ENCODE measurements around the gene PTPRD. TPM values are rescaled to one million over a fixed set of nuclear protein-coding genes. Genes with fewer than 3 reads are reported as not detected.

Gene PTPRD
- total RNA-seq, 1 experiment from 2014 or later, result not detected

DNA sequence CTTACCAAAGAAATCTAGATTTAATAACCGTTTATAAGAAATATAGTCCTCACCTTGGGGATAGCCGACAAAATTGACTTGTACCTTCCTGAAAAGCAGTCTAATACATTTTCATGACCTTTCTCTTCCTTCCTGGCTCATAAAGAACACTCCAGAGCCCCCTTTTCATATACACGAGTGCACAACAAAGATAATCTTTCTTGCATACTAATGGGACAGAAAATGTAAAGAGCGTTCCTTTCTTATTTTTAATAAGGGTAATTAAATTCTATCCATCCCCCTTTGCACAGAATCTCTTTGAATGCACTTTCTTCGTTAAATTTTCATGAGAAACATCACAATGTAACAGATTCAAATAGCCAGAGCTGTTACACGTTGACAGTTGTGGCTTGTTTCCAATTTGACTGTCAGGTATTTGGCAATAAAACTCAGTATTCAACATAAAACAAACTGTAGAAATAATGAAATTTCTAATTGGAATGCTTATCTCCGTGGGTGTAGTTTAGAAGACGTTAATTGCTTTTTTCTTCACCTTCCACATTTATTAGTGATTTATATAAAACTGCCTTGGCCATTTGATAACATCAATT is 2080.9 kb downstream of the PTPRD start:
- POLR2A ChIA-PET, result no interaction called here

DNA sequence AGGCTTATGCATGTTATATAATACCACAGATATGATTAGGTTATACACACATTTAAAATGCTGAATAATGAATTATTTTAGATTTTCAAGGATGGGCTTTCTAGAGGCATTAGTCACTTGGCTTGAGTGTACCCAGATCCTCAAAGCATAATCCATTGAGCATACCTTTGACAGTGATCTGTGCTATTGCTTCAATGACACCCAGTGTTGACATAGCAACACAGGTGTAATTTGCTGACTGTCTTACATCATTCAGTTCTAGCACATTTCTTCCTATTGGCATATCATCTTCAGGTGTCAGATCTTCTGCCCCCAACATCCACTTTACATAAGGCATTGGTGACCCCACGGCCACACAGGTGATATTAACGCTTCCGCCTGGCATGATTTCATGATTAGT is 2091.7 kb downstream of the PTPRD start:
- Histone ChIP-seq H3K4me3 (ENCODE audit: low read depth in 2 of 2, low read length in 2 of 2) (no peak overlapping the region), H3K27me3 (ENCODE audit: control insufficient read depth, insufficient read depth, low read length) (no peaks in the 10 kb centered on the region), H3K4me1 (ENCODE audit: control insufficient read depth, insufficient read depth, low read length) (no peaks in the 10 kb centered on the region), H3K36me3 (ENCODE audit: control insufficient read depth, insufficient read depth, low read length) (no peaks in the 10 kb centered on the region), H3K9me3 (ENCODE audit: control insufficient read depth, insufficient read depth, low read depth, low read length) (no peaks in the 10 kb centered on the region), H3K27ac (ENCODE audit: low read length) (no peak overlapping the region)
- no peak for DNase-seq (ENCODE audit: low read depth, low spot score)
- in situ Hi-C loops (cut with HindIII; ENCODE audit: low pct_unique_long_range_greater_than_20kb, low sequenced_read_pairs), result no loop called here
- no TSS peak for BruUV-seq (replicated peaks)
- ATAC-seq, result no peak
- ChIA-PET POLR2A (no interaction called here), CTCF (no interaction called here)
- TF ChIP-seq SIN3A (IDR thresholded peaks at IDR 0.05; ENCODE audit: borderline replicate concordance, insufficient read depth, low read depth, low read length), result no peak
- no peak for TF ChIP-seq POLR2AphosphoS5 (IDR thresholded peaks at IDR 0.05; ENCODE audit: low read depth, low read length)
- no peak for TF ChIP-seq TCF7L2 (IDR thresholded peaks at IDR 0.05; ENCODE audit: low read depth, low read length)
- TF ChIP-seq, protein P1, sequence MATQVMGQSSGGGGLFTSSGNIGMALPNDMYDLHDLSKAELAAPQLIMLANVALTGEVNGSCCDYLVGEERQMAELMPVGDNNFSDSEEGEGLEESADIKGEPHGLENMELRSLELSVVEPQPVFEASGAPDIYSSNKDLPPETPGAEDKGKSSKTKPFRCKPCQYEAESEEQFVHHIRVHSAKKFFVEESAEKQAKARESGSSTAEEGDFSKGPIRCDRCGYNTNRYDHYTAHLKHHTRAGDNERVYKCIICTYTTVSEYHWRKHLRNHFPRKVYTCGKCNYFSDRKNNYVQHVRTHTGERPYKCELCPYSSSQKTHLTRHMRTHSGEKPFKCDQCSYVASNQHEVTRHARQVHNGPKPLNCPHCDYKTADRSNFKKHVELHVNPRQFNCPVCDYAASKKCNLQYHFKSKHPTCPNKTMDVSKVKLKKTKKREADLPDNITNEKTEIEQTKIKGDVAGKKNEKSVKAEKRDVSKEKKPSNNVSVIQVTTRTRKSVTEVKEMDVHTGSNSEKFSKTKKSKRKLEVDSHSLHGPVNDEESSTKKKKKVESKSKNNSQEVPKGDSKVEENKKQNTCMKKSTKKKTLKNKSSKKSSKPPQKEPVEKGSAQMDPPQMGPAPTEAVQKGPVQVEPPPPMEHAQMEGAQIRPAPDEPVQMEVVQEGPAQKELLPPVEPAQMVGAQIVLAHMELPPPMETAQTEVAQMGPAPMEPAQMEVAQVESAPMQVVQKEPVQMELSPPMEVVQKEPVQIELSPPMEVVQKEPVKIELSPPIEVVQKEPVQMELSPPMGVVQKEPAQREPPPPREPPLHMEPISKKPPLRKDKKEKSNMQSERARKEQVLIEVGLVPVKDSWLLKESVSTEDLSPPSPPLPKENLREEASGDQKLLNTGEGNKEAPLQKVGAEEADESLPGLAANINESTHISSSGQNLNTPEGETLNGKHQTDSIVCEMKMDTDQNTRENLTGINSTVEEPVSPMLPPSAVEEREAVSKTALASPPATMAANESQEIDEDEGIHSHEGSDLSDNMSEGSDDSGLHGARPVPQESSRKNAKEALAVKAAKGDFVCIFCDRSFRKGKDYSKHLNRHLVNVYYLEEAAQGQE (IDR thresholded peaks at IDR 0.05; ENCODE audit: insufficient read depth in 1 of 2, low read depth in 2 of 2, low read length in 1 of 2), result no peak
- TF ChIP-seq, protein P2, sequence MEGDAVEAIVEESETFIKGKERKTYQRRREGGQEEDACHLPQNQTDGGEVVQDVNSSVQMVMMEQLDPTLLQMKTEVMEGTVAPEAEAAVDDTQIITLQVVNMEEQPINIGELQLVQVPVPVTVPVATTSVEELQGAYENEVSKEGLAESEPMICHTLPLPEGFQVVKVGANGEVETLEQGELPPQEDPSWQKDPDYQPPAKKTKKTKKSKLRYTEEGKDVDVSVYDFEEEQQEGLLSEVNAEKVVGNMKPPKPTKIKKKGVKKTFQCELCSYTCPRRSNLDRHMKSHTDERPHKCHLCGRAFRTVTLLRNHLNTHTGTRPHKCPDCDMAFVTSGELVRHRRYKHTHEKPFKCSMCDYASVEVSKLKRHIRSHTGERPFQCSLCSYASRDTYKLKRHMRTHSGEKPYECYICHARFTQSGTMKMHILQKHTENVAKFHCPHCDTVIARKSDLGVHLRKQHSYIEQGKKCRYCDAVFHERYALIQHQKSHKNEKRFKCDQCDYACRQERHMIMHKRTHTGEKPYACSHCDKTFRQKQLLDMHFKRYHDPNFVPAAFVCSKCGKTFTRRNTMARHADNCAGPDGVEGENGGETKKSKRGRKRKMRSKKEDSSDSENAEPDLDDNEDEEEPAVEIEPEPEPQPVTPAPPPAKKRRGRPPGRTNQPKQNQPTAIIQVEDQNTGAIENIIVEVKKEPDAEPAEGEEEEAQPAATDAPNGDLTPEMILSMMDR (IDR thresholded peaks at IDR 0.05), result no peak
- intact Hi-C loops (cut with micrococcal nuclease; ENCODE audit: unreplicated experiment), result no loop called here

More for the DNA sequence above, 2080.9 kb downstream of the PTPRD start:
- CTCF ChIA-PET, result no interaction called here
- H3K4me1 ChIP-seq (ENCODE audit: control insufficient read depth, insufficient read depth, low read length), result no peaks in the 10 kb centered on the region
- TF ChIP-seq, protein P1 (IDR thresholded peaks at IDR 0.05; ENCODE audit: insufficient read depth in 1 of 2, low read depth in 2 of 2, low read length in 1 of 2), result no peak
- no peak for TF ChIP-seq POLR2AphosphoS5 (IDR thresholded peaks at IDR 0.05; ENCODE audit: low read depth, low read length)
- no peak for TF ChIP-seq TCF7L2 (IDR thresholded peaks at IDR 0.05; ENCODE audit: low read depth, low read length)
- TF ChIP-seq, protein P2 (IDR thresholded peaks at IDR 0.05), result no peak
- no peak for TF ChIP-seq SIN3A (IDR thresholded peaks at IDR 0.05; ENCODE audit: borderline replicate concordance, insufficient read depth, low read depth, low read length)
- no TSS peak for BruUV-seq (replicated peaks)
- DNase-seq (ENCODE audit: low read depth, low spot score) (no peak), ATAC-seq (no peak)
- intact Hi-C loops (cut with micrococcal nuclease; ENCODE audit: unreplicated experiment), result no loop called here
- no peak overlapping the region for H3K27ac ChIP-seq (ENCODE audit: low read length)
- in situ Hi-C loops (cut with HindIII; ENCODE audit: low pct_unique_long_range_greater_than_20kb, low sequenced_read_pairs), result no loop called here
- no peak overlapping the region for H3K4me3 ChIP-seq (ENCODE audit: low read depth in 2 of 2, low read length in 2 of 2)
- no peaks in the 10 kb centered on the region for H3K27me3 ChIP-seq (ENCODE audit: control insufficient read depth, insufficient read depth, low read length)
- no peaks in the 10 kb centered on the region for H3K9me3 ChIP-seq (ENCODE audit: control insufficient read depth, insufficient read depth, low read depth, low read length)
- no peaks in the 10 kb centered on the region for H3K36me3 ChIP-seq (ENCODE audit: control insufficient read depth, insufficient read depth, low read length)
